GM13977 (cell line): Measurements from ENCODE around the gene C11orf71.

Experiments
- DNase-seq: peaks from one replicate; pipeline ENCODE4 v3.0.0; 2012; ENCODE audit warnings: low spot score
- in situ Hi-C: fragments of 300-500 bp; cut with MboI; formaldehyde crosslinking; loops from one replicate; pipeline ENCODE4 v1.12.0; 2022; ENCODE audit warnings: low sequenced_read_pairs, low pct_unique_long_range_greater_than_20kb, mixed read lengths, inconsistent platforms; ENCODE audit not compliant: unreplicated experiment
- TF ChIP-seq, protein P1 (sequence below): IDR thresholded peaks from 2 replicates; pipeline ENCODE4 v1.5.1; 2012; ENCODE audit warnings: mild to moderate bottlenecking, control low read depth; ENCODE audit not compliant: insufficient read depth; ENCODE audit errors: extremely low read depth, missing control alignments

The C11orf71 gene

DNA sequence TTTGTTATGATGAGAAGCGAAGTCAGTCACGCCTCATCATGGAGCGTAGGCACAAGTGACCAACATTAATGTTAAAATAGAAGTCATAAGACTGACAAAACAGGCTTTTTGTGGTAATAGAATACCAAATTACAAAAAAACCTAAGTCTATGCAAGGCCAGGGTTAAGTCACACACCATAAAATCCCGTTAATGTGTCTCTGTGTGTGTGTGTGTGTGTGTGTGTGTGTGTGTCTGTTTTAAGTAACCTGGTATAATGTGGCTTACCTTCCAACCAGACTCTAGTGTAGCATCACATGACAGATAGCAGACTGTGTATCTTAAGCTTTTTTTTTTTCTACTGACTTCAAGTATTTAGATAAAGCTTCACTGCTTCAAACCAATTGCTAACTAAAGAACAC lies 38.0 kb downstream of the C11orf71 start:
- TF ChIP-seq, protein P1, sequence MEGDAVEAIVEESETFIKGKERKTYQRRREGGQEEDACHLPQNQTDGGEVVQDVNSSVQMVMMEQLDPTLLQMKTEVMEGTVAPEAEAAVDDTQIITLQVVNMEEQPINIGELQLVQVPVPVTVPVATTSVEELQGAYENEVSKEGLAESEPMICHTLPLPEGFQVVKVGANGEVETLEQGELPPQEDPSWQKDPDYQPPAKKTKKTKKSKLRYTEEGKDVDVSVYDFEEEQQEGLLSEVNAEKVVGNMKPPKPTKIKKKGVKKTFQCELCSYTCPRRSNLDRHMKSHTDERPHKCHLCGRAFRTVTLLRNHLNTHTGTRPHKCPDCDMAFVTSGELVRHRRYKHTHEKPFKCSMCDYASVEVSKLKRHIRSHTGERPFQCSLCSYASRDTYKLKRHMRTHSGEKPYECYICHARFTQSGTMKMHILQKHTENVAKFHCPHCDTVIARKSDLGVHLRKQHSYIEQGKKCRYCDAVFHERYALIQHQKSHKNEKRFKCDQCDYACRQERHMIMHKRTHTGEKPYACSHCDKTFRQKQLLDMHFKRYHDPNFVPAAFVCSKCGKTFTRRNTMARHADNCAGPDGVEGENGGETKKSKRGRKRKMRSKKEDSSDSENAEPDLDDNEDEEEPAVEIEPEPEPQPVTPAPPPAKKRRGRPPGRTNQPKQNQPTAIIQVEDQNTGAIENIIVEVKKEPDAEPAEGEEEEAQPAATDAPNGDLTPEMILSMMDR, result no peak
- DNase-seq, result no peak
- in situ Hi-C loops, result no loop called here

DNA sequence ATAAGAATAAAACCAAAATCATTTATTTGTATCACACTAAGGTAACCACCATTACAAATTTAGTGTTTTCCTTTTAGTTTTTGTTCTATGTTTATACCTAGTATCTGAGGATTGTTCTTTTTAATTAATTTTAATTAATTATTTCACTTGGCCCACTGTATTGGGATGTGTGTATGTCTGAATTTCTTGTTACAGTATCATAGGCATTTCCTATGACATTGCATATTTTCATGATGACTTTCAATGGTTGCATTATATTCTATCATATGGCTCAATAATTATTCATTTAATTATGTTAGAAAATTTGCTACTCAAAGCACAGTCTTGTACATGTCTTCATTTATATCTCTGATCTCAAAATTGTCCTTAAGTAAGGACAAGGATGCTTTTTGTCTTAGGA lies 41.0 kb downstream of the C11orf71 start:
- in situ Hi-C loops, result no loop called here
- DNase-seq, result no peak
- TF ChIP-seq, protein P1, result no peak

DNA sequence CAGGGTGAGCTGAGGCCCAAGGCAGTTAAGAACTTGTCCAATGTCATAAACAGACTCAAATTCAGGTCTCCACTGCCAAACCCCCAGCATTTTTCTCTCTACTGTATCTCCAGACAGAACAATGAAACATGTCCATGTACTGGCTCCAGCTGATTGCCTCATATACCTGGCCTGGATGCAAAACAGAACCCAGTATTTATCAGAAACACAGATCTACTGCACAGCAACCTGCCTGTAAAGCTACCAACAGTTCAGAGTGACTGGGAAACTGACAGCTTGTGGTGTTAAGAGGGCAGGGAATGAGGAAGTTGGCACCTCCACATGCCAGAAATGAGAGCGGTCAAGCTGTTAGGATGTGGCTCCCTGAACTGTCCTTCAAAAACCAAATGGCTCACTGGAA lies 41.6 kb downstream of the C11orf71 start:
- in situ Hi-C loops, result no loop called here
- TF ChIP-seq, protein P1, result no peak
- DNase-seq, result no peak

DNA sequence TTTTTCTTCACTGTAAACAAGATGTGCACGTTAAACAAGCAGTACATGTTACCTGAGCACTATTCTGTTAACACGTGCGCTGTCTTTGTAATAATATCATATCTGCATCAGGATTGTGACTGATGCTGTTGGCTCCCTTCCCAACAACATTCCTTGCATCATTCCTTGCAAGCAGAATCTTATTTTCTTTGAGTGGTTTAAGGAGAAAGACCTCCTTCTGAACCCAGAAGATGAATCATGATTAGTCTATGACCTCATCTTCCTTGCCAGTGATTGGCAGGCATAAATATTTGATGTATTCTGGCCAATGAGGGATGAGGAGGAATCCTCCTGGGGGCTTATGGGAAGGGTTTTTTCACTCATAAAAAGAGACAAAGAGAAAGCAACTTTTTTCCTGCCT lies 46.2 kb downstream of the C11orf71 start:
- in situ Hi-C loops, result no loop called here
- TF ChIP-seq, protein P1, result no peak
- DNase-seq, result no peak

DNA sequence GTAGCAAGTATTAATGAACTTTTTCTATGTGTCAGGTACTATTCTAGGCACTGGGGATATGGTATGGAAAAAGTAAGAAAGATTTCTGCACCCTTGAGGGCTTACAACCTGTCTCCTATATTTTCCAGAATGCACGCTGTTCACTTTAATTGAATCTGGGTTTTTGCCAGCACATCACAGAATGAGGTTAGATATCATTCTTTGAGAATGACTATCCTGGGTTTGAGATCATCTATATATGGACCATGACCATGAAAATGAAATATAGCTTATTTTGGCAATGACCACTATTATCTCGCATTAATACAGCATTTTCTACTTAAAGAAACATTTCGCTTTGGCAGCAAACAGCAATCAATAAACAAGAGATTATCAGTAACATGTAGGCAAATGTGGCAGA lies 46.9 kb downstream of the C11orf71 start:
- DNase-seq, result no peak
- in situ Hi-C loops, result no loop called here
- TF ChIP-seq, protein P1, result no peak

DNA sequence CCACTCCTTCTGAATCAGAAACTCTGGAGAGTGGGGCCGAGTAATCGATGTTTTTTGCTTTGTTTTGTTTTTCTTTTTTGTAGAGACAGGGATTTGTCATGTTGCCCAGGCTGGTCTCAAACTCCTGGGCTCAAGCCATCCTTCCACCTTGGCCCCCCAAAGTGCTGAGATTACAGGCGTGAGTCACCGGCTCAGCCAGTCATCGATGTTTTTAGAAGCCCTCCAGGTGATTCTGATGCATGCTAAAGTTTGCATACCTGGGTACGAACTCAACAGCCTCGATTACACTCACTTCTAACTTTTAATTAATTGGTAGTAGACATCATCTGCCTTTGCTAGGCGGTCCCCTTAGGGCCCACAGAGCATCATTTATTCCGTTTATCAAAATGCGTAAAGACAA lies 50.3 kb downstream of the C11orf71 start:
- in situ Hi-C loops, result no loop called here
- TF ChIP-seq, protein P1, result no peak
- DNase-seq, result no peak
